ENCODE data around the gene AP2S1. TPM values are rescaled to one million over a fixed set of nuclear protein-coding genes. Genes with fewer than 3 reads are reported as not detected.
"Not testable (repeated sequence)": the region's sequence is repeated elsewhere in the genome, so short reads cannot be mapped to it uniquely, and the experiment has no call there.

Gene AP2S1
- total RNA-seq, 1 donor from 2014 or later, result 228 TPM

DNA sequence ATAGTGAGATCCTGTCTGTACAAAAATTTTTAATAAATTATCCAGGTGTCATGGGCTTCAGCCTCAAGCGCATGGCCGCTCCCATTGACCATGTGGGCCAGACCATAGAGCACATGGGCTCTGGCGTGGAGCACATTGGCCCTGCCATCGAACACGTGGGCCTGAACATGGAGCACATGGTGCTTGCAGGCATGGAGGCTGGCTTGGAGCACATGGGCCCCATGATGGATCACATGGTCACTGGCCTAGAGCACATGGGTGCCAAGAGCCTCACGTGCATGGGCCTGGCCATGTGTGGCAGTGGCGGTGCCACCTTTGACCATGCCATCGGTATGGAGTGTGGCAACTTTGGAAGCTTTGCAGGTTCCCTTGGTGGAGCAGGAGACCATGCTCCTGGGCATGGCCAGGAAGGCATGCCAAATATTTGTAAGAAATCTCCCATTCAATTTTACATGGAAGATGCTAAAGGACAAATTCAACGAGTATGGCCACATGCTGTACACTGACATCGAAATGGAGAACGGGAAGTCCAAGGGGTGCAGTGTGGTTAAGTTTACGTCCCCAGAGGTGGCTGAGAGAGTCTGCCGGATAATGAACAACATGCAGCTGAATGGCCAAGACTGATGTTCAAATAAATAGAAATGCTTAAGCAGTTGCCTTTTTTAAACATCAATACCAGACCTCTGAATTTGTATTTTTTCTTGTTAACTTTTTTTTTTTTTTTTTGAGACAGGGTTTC lies 40.9 kb downstream of the AP2S1 start:
- DNase-seq (ENCODE audit: low spot score), result no peak

- DNase-seq (ENCODE audit: low spot score), result no peak
Observed at GRCh38 chr19:46806656-46807055, 44.0 kb downstream of the AP2S1 start.

GRCh38 chr19:46804432-46804831 lies 46.2 kb downstream of the AP2S1 start:
- not testable (repeated sequence) for DNase-seq (ENCODE audit: low spot score)

DNA sequence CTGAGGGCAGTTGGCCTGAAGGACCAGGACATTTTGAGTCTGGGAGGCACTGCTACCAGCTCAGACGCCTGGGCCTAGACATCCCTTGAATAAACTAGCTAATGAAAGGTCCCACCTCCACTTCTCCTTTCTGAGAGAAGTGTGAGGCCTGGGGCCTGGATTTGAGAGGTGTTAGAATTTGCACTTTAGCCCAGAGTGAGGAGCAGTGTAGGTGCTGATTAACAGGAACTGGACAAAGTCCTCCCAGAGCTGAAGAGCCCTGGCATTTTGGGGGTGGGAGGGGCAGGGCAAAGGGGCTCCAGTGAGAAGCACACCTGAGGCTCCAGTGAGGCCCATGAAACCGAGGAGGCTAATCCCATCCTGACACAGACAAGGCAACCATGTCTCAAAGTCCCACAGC lies 47.1 kb downstream of the AP2S1 start:
- DNase-seq (ENCODE audit: low spot score), result no peak

GRCh38 chr19:46802152-46802551 lies 48.5 kb downstream of the AP2S1 start:
- DNase-seq (ENCODE audit: low spot score), result no peak

GRCh38 chr19:46798713-46799112 lies 51.9 kb downstream of the AP2S1 start:
- no peak for DNase-seq (ENCODE audit: low spot score)

- no peak for DNase-seq (ENCODE audit: low spot score)
Observed at GRCh38 chr19:46797881-46798280, 52.8 kb downstream of the AP2S1 start.

DNA sequence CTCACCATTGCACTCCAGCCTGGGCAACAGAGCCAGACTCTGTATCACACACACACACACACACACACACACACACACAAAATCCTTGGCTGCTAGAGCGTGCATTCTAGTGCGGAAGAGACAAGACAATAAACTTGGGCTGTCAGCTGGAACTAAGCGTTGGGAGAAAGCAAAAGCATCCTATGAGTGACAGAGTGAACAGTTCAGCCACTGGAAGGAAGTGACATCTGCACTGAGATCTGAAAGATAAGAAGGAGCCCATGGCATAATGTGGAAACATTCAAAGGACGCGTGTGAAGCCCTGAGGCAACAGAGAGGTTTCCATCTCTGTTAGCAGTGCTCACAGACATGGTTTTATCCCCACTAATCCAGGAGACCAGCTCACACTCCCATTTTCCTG lies 58.7 kb downstream of the AP2S1 start:
- no peak for DNase-seq (ENCODE audit: low spot score)

GRCh38 chr19:46789371-46789770 lies 61.3 kb downstream of the AP2S1 start:
- no peak for DNase-seq (ENCODE audit: low spot score)

DNA sequence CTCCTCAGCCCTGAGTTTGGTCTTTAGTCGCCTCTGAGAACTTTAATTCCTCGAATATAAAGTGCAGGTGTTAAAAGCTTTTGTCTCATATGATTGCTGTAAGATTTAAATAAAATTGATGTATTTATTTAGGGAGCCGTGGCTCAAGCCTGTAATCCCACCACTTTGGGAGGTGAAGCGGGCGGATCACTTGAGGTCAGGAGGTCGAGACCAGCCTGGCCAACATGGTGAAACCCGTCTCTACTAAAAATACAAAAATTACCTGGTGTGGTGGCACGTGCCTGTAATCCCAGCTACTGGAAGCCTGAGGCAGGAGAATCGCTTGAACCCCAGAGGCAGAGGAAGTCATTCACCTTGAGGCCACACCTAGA lies 61.7 kb downstream of the AP2S1 start:
- no peak for DNase-seq (ENCODE audit: low spot score)

- peak; percentile 99 for DNase-seq (ENCODE audit: low spot score)
Observed at GRCh38 chr19:46788262-46788967, 62.2 kb downstream of the AP2S1 start, which contains the start of gene SLC1A5. TSS of gene SLC1A5 (minus strand) at chr19:46788594. CDS start at chr19:46787965, 629 bp downstream.

Other genes with a start within 250 kb of the AP2S1 start
- 125 TPM for gene CALM3, start 249.5 kb downstream of the AP2S1 start, total RNA-seq
- 7.2 TPM for gene PTGIR, start 225.8 kb downstream of the AP2S1 start, total RNA-seq
- not detected for gene GNG8, start 214.6 kb downstream of the AP2S1 start, total RNA-seq
- gene DACT3, start 189.7 kb downstream of the AP2S1 start, total RNA-seq, result 3.4 TPM
- gene PRKD2, start 133.7 kb downstream of the AP2S1 start, total RNA-seq, result 43.2 TPM
- gene FKRP, start 104.8 kb downstream of the AP2S1 start, total RNA-seq, result 13.2 TPM
- gene STRN4, start 104.4 kb downstream of the AP2S1 start, total RNA-seq, result 72.9 TPM
- gene SLC1A5, start 62.3 kb downstream of the AP2S1 start, total RNA-seq, result 168 TPM
- 53.3 TPM for gene ARHGAP35, start 10.2 kb upstream of the AP2S1 start, total RNA-seq
- not detected for gene NPAS1, start 169.0 kb upstream of the AP2S1 start, total RNA-seq
- 23.7 TPM for gene TMEM160, start 197.8 kb upstream of the AP2S1 start, total RNA-seq